Gastrocnemius medialis (tissue), 4 donors: Measurements from ENCODE around the gene CRABP2. TPM values are rescaled to one million over a fixed set of nuclear protein-coding genes. Genes with fewer than 3 reads are reported as not detected.
A peak's percentile ranks its signal among the peaks of the same experiment; 100 is the strongest.

Experiments
- ATAC-seq, 2 donors: fragments of 150-250 bp; one replicate each; pipeline ENCODE4 v1.9.1; 2016
- DNase-seq, 2 donors: peaks; one replicate each; pipeline ENCODE4 v3.0.0-alpha.2; 2019
- H3K27ac ChIP-seq, 4 donors: fragments of 200-600 bp; sonication (generic); 1 replicate in 1 of 4; 2 replicates in 3 of 4; pipeline ENCODE4 v1.5.1; 2016 to 2018; ENCODE audit warnings: mild to moderate bottlenecking in 2 of 4, moderate library complexity in 1 of 4
- H3K27me3 ChIP-seq, 3 donors: fragments of 200-600 bp; sonication (generic) in 2 of 3; 1 replicate in 1 of 3; 2 replicates in 2 of 3; pipeline versions ENCODE4 v1.5.1 to v1.6.0; 2016 to 2019; ENCODE audit warnings: mild to moderate bottlenecking in 1 of 3, moderate library complexity in 1 of 3
- H3K36me3 ChIP-seq, 2 donors: fragments of 200-600 bp; sonication (generic) in 1 of 2; one replicate each; pipeline ENCODE4 v1.5.1; 2017 to 2018
- H3K4me1 ChIP-seq, 2 donors: fragments of 200-600 bp; sonication (generic) in 1 of 2; one replicate each; pipeline ENCODE4 v1.5.1; 2016 to 2017; ENCODE audit warnings: mild to moderate bottlenecking in 2 of 2
- H3K4me3 ChIP-seq, 4 donors: fragments of 200-600 bp; sonication (generic) in 3 of 4; 1 replicate in 1 of 4; 2 replicates in 3 of 4; pipeline ENCODE4 v1.5.1; 2016 to 2019; ENCODE audit warnings: mild to moderate bottlenecking in 2 of 4
- H3K9me3 ChIP-seq, 3 donors: fragments of 200-600 bp; sonication (generic) in 2 of 3; 1 replicate in 1 of 3; 2 replicates in 2 of 3; pipeline ENCODE4 v1.5.1; 2016 to 2019
- POLR2A ChIP-seq, 2 donors: fragments of 450-650 bp; IDR thresholded peaks; one replicate each; pipeline ENCODE4 v1.6.1; 2017; ENCODE audit warnings: antibody characterized with exemption in 2 of 2, mild to moderate bottlenecking in 2 of 2, moderate library complexity in 2 of 2
- in situ Hi-C, 4 donors: fragments of 200-750 bp; cut with MboI; loops; one replicate each; pipeline versions ENCODE4 v1.15.0 to v1.8.0; 2017; ENCODE audit warnings: low sequenced_read_pairs in 4 of 4
- intact Hi-C: fragments of 100-400 bp; cut with DNase I; formaldehyde crosslinking; loops from one replicate; pipeline ENCODE4 v1.15.1; 2023; ENCODE audit warnings: low total_unique reads
- total RNA-seq, 4 donors: library from RNA; depleted of rRNA; stranded (reverse); fragments of >200 nt; gene quantifications; one replicate each; pipeline versions ENCODE4 v1.1.0 to v1.2.3, GENCODE V29; 2016
- TF ChIP-seq, protein P1 (sequence below), 5 experiments: fragments of 450-650 bp in 3 of 5; fragments of 200-600 bp in 2 of 5; sonication (generic) in 2 of 5; IDR thresholded peaks in 4 of 5; conservative IDR thresholded peaks in 1 of 5; 1 replicate in 4 of 5; 2 replicates in 1 of 5; pipeline ENCODE4 v1.5.1; 2016 to 2019; ENCODE audit warnings: antibody characterized with exemption in 5 of 5, mild to moderate bottlenecking in 3 of 5, moderate library complexity in 3 of 5

CRABP2 gene
- total RNA-seq, 4 donors from 2014 or later: 0.98 to 1.3 TPM; not detected in 2

DNA sequence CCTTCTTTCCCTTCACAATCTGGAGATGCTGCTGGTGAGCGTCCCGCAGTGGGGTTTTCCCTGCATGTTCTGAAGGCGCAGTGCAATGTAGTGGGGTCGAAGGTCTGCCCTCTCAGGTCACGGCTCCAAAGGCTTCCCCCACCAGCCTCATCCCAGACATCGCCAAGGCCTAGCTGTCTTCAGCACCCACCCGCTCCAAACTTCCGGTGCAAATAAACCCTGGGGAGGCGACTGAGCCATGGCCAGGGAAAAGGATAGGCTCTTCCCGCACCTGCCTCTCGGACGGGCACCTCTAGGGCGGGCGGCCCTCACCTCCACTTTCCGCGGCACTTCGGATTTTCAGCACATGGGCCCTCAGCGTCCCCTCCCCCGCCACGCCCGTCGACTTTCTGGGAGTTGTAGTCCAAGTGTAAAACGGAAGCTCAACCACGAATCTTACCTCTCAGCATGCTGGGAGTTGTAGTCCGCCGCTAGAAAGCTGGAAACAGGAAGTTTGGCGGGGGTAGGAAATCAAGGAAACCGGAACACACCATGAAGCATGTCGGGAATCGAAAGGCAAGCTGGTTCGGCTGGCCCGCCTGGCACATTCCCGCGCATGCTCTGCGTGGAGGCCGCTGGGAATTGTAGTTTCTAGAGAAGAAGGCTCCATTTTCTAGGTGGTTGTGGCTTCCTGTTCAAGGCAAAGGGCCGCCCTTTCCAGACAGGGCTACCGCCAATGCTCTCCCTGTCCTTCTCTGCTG is 35.5 kb upstream of the CRABP2 start, which contains the start of gene MRPL24:
Gene MRPL24 (minus strand): TSS at position 348 of the 740 bp plus-strand sequence. CDS start 2,384 bp downstream, outside the sequence.
- ATAC-seq (peak; percentile 97 to 98), DNase-seq (peak; percentile 99)
- intact Hi-C loops: loop anchor here (1.0 to 10.0 kb wide), 5 partner anchors 13 to 616 kb away; partner anchors contain the start of genes CCT3, ISG20L2, METTL25B and PRCC
- Histone ChIP-seq H3K4me3 (peak within 1 kb of the TSS; percentile 73 to 94 (median 76)), H3K4me1 (peaks cover 27 to 29% of the 10 kb centered on the region in 2 donors), H3K36me3 (peaks cover 0 to 51% of the 10 kb centered on the region in 2 donors), H3K9me3 (no peaks in the 10 kb centered on the region), H3K27ac (peak within 1 kb of the TSS; percentile 87 to 99 (median 92)), H3K27me3 (no peaks in the 10 kb centered on the region)
- in situ Hi-C loops: loop anchor here in 1 of 4 donors (25.0 kb wide), 1 partner anchor 679 kb away; the partner anchor contains the start of genes LAMTOR2, RAB25 and UBQLN4
- TF ChIP-seq POLR2A (IDR thresholded peaks at IDR 0.05): peak; percentile 14 to 36
- TF ChIP-seq, protein P1, sequence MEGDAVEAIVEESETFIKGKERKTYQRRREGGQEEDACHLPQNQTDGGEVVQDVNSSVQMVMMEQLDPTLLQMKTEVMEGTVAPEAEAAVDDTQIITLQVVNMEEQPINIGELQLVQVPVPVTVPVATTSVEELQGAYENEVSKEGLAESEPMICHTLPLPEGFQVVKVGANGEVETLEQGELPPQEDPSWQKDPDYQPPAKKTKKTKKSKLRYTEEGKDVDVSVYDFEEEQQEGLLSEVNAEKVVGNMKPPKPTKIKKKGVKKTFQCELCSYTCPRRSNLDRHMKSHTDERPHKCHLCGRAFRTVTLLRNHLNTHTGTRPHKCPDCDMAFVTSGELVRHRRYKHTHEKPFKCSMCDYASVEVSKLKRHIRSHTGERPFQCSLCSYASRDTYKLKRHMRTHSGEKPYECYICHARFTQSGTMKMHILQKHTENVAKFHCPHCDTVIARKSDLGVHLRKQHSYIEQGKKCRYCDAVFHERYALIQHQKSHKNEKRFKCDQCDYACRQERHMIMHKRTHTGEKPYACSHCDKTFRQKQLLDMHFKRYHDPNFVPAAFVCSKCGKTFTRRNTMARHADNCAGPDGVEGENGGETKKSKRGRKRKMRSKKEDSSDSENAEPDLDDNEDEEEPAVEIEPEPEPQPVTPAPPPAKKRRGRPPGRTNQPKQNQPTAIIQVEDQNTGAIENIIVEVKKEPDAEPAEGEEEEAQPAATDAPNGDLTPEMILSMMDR (IDR thresholded peaks at IDR 0.05 in 4 of 5, conservative IDR thresholded peaks at IDR 0.05 in 1 of 5): peak in 1 of 5 experiments; percentile 8

- H3K4me3 ChIP-seq: peak overlapping the region; percentile 73 to 94 (median 76)
- peaks cover 20 to 23% of the 10 kb centered on the region in 2 donors for H3K4me1 ChIP-seq
- ATAC-seq (peak; percentile 5 to 6), DNase-seq (no peak)
- in situ Hi-C loops (loop anchor here in 1 of 4 donors (25.0 kb wide), 1 partner anchor 678 kb away; the partner anchor contains the start of genes LAMTOR2, RAB25 and UBQLN4), intact Hi-C loops (loop anchor here (5.0 to 10.0 kb wide), 3 partner anchors 78 to 615 kb away; partner anchors contain the start of genes CCT3 and TSACC)
- TF ChIP-seq, protein P1 (IDR thresholded peaks at IDR 0.05 in 4 of 5, conservative IDR thresholded peaks at IDR 0.05 in 1 of 5): no peak
- TF ChIP-seq POLR2A (IDR thresholded peaks at IDR 0.05): no peak
- no peaks in the 10 kb centered on the region for H3K27me3 ChIP-seq
- peaks cover 0 to 55% of the 10 kb centered on the region in 2 donors for H3K36me3 ChIP-seq
- no peaks in the 10 kb centered on the region for H3K9me3 ChIP-seq
- peak overlapping the region; percentile 84 to 99 (median 91) for H3K27ac ChIP-seq
Observed at GRCh38 chr1:156740237-156740740, 34.9 kb upstream of the CRABP2 start.

DNA sequence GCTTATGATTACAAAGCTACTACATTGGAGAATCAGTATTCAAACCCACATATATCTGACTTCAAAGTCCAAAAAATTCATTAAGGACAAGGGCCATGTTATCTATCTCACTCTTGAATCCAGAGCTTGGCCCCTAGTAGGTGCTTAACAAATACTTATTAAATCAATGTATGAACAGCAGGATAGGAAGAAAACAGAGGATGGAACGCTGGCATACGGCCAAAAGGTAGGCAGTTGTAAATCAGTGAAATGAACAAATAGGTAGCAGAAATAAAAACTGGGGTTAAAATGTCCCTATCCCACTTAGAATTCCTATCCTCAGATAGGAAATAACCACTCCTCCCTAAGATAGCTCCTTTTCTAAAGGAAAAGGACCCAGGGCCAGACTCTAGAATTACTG is 33.5 kb upstream of the CRABP2 start:
- intact Hi-C loops: no loop called here
- H3K36me3 ChIP-seq: peaks cover 0 to 47% of the 10 kb centered on the region in 2 donors

GRCh38 chr1:156738407-156738806 is 33.0 kb upstream of the CRABP2 start:
- Histone ChIP-seq H3K4me1 (peaks cover 15 to 20% of the 10 kb centered on the region in 2 donors), H3K36me3 (peaks cover 0 to 47% of the 10 kb centered on the region in 2 donors), H3K4me3 (no peak overlapping the region), H3K27me3 (no peaks in the 10 kb centered on the region), H3K27ac (no peak overlapping the region), H3K9me3 (no peaks in the 10 kb centered on the region)
- no peak for TF ChIP-seq POLR2A (IDR thresholded peaks at IDR 0.05)
- TF ChIP-seq, protein P1 (IDR thresholded peaks at IDR 0.05 in 4 of 5, conservative IDR thresholded peaks at IDR 0.05 in 1 of 5): no peak
- no peak for DNase-seq
- ATAC-seq: no peak
- in situ Hi-C loops (loop anchor here in 1 of 4 donors (25.0 kb wide), 1 partner anchor 676 kb away; the partner anchor contains the start of genes LAMTOR2, RAB25 and UBQLN4), intact Hi-C loops (no loop called here)

More for the DNA sequence above, 33.5 kb upstream of the CRABP2 start:
- no peak overlapping the region for H3K27ac ChIP-seq
- H3K27me3 ChIP-seq: no peaks in the 10 kb centered on the region
- peaks cover 15 to 20% of the 10 kb centered on the region in 2 donors for H3K4me1 ChIP-seq
- no peak overlapping the region for H3K4me3 ChIP-seq
- in situ Hi-C loops: loop anchor here in 1 of 4 donors (25.0 kb wide), 1 partner anchor 677 kb away; the partner anchor contains the start of genes LAMTOR2, RAB25 and UBQLN4
- DNase-seq (no peak), ATAC-seq (no peak)
- TF ChIP-seq, protein P1 (IDR thresholded peaks at IDR 0.05 in 4 of 5, conservative IDR thresholded peaks at IDR 0.05 in 1 of 5): no peak
- no peak for TF ChIP-seq POLR2A (IDR thresholded peaks at IDR 0.05)
- H3K9me3 ChIP-seq: no peaks in the 10 kb centered on the region
